ENCODE results near the gene RPS26.

RPS26 gene

GRCh38 chr12:56078931-56079722 lies 37.4 kb downstream of the RPS26 start:
- FAIRE-seq, result peak; percentile 84

DNA sequence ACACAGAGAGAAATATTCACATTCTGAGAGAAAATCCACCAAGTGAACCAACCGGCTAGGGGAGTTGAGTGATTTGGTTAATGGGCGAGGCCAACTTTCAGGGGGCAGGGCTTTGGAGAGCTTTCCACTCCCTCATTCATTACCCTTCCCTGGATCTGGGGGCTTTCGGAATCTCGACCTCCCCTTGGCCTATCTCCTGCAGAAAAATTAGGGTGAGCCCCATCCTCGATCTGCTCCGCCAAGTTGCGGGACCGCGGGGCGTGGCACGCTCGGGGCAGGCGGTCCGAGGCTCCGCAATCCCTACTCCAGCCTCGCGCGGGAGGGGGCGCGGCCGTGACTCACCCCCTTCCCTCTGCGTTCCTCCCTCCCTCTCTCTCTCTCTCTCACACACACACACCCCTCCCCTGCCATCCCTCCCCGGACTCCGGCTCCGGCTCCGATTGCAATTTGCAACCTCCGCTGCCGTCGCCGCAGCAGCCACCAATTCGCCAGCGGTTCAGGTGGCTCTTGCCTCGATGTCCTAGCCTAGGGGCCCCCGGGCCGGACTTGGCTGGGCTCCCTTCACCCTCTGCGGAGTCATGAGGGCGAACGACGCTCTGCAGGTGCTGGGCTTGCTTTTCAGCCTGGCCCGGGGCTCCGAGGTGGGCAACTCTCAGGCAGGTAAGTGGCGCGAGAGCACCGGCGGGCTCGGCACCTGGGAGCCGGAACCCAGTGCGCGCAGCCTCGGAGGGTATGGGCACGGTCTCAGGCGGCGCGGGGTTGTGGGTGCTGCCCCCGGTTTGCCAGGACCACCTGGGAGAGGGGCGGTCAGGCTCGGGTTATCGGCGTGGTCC lies 38.2 kb downstream of the RPS26 start, which contains the start of gene ERBB3:
Gene ERBB3 (plus strand): TSS at position 443 of the 833 bp plus-strand sequence. CDS start 136 bp downstream, at position 579.
- no peak for FAIRE-seq

GRCh38 chr12:56080556-56081138 lies 38.9 kb downstream of the RPS26 start:
- FAIRE-seq, result no peak

DNA sequence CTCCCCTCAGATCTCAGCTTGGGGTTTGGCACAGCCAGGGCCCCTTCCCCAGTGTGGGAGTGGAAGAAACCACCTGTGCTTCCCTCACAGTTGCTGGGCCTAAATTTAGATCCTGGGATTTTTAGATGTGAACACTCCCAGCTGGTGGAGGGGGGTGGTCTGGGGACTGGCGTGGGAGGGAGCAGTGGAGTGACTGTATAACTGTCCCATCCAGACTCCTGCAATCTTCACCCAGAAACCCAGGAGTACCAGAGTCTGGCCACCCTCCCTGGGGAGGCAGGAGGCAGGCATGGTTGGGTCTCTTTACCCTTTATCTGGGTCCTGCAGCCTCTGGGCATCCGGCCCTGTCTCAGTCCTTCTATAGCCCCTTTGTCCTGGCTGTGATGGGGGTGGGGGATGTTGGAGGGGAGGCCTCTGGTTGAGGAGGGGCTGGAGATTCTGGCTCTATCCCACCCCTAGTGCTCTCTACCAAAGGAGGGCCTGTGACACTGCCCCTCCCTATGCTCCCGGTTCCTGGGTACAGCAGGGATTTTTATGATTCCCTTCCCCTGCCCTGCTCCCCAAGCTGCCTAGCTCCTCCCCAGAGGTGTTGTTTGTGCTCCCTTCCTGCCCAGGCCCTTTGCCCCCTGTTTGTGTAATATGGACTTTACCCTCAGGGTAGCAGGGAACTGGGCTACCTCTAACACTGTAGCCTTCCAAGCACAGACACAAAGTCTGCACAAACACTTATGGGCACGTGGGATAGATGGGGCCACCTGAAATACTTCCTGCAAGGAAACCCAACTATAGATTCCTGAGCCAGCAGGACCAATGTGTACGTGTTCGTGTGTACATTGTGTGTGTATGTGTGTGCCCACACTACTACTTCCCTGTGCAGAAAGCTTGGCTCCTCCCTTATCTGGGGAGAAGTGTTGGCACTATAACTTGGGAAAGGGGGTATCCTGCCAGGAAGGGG lies 40.0 kb downstream of the RPS26 start:
- no peak for FAIRE-seq

GRCh38 chr12:56082382-56082781 lies 40.7 kb downstream of the RPS26 start:
- no peak for FAIRE-seq

GRCh38 chr12:56082967-56083366 lies 41.2 kb downstream of the RPS26 start:
- FAIRE-seq, result no peak

DNA sequence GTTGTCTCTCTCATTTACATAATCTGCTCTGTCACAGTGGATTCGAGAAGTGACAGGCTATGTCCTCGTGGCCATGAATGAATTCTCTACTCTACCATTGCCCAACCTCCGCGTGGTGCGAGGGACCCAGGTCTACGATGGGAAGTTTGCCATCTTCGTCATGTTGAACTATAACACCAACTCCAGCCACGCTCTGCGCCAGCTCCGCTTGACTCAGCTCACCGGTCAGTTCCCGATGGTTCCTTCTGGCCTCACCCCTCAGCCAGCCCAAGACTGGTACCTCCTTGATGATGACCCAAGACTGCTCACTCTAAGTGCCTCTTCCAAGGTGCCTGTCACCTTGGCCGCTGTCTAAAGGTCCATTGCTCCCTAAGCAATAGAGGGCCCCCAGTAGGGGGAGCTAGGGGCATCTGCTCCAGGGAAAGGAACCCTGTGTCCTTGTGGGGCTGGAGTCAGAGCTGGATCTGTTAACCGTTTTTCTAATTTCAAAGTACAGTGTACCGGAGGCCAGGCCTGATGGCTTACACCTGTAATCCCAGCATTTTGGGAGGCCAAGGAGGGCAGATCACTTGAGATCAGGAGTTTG lies 43.3 kb downstream of the RPS26 start:
- FAIRE-seq, result no peak

GRCh38 chr12:56086096-56086495 lies 44.4 kb downstream of the RPS26 start:
- FAIRE-seq, result no peak

DNA sequence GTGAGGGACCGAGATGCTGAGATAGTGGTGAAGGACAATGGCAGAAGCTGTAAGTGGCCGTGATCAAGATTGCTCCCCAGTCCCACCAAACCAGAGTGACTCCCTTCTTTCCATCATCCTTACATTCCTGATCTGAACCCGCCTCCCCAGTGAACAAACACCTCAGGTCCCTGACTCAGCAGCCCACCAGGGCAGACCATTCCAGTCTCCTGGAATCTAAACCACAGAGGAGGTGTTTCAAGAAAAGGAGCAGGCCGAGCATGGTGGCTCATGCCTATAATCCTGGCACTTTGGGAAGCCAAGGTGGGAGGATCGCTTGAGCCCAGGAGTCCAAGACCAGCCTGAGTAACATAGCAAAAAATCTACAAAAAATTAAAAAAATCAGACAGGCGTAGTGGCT lies 44.9 kb downstream of the RPS26 start:
- FAIRE-seq, result no peak

DNA sequence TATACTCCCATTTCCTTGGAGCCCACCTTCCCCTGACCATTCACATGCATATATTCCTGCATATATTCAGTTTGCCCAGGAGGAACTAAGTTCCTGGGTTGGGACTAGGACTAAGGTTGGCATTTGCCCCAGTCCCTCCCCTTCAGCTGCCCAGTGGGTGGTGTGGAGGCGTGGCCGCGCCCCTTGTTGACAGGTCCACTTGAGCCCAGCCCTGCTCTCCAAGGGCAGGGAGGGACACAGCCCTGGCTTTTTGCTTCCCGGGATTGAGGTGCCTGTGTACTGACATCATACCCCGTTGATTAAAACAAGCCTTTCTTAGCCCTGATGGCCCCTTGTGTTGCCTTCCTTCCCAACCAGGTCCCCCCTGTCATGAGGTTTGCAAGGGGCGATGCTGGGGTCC lies 45.5 kb downstream of the RPS26 start:
- no peak for FAIRE-seq

Data from G401.6 (cell line).